ENCODE results near the gene CRYAA.

CRYAA gene

GRCh38 chr21:43191521-43191920 is 22.7 kb downstream of the CRYAA start:
- Mint-ChIP-seq H3K4me3 (no peak overlapping the region), H3K4me1 (ENCODE audit: low read depth) (peaks cover 8% of the 10 kb centered on the region), H3K27ac (no peak overlapping the region), H3K36me3 (peaks cover 8% of the 10 kb centered on the region), H3K27me3 (no peaks in the 10 kb centered on the region), H3K9me3 (ENCODE audit: low read depth) (no peaks in the 10 kb centered on the region)

- no peaks in the 10 kb centered on the region for H3K27me3 Mint-ChIP-seq
- H3K36me3 Mint-ChIP-seq = peaks cover 8% of the 10 kb centered on the region
- no peak overlapping the region for H3K27ac Mint-ChIP-seq
- no peak overlapping the region for H3K4me3 Mint-ChIP-seq
- no peaks in the 10 kb centered on the region for H3K9me3 Mint-ChIP-seq (ENCODE audit: low read depth)
- H3K4me1 Mint-ChIP-seq (ENCODE audit: low read depth) = peaks cover 8% of the 10 kb centered on the region
These were observed 23.2 kb downstream of the CRYAA start for GRCh38 chr21:43191971-43192370.

- peaks cover 12% of the 10 kb centered on the region for H3K4me1 Mint-ChIP-seq (ENCODE audit: low read depth)
- H3K27me3 Mint-ChIP-seq = no peaks in the 10 kb centered on the region
- no peak overlapping the region for H3K4me3 Mint-ChIP-seq
- H3K36me3 Mint-ChIP-seq = peaks cover 8% of the 10 kb centered on the region
- no peaks in the 10 kb centered on the region for H3K9me3 Mint-ChIP-seq (ENCODE audit: low read depth)
- no peak overlapping the region for H3K27ac Mint-ChIP-seq
These were observed 23.8 kb downstream of the CRYAA start for GRCh38 chr21:43192501-43193081.

- peaks cover 10% of the 10 kb centered on the region for H3K4me1 Mint-ChIP-seq (ENCODE audit: low read depth)
- no peaks in the 10 kb centered on the region for H3K27me3 Mint-ChIP-seq
- H3K36me3 Mint-ChIP-seq = peaks cover 8% of the 10 kb centered on the region
- H3K4me3 Mint-ChIP-seq = no peak overlapping the region
- H3K9me3 Mint-ChIP-seq (ENCODE audit: low read depth) = peaks cover 2% of the 10 kb centered on the region
- H3K27ac Mint-ChIP-seq = no peak overlapping the region
These were observed 24.4 kb downstream of the CRYAA start for GRCh38 chr21:43193088-43193650.

- Mint-ChIP-seq H3K4me3 (no peak overlapping the region), H3K4me1 (ENCODE audit: low read depth) (peaks cover 7% of the 10 kb centered on the region), H3K27me3 (no peaks in the 10 kb centered on the region), H3K36me3 (peaks cover 13% of the 10 kb centered on the region), H3K27ac (no peak overlapping the region), H3K9me3 (ENCODE audit: low read depth) (peaks cover 8% of the 10 kb centered on the region)
These were observed 25.0 kb downstream of the CRYAA start for GRCh38 chr21:43193651-43194302.

GRCh38 chr21:43194303-43195120 is 25.7 kb downstream of the CRYAA start:
- Mint-ChIP-seq H3K27me3 (no peaks in the 10 kb centered on the region), H3K4me1 (ENCODE audit: low read depth) (peaks cover 4% of the 10 kb centered on the region), H3K4me3 (no peak overlapping the region), H3K27ac (no peak overlapping the region), H3K36me3 (peaks cover 13% of the 10 kb centered on the region), H3K9me3 (ENCODE audit: low read depth) (peaks cover 8% of the 10 kb centered on the region)

GRCh38 chr21:43195121-43196021 is 26.6 kb downstream of the CRYAA start:
- H3K27me3 Mint-ChIP-seq = no peaks in the 10 kb centered on the region
- no peak overlapping the region for H3K27ac Mint-ChIP-seq
- peaks cover 13% of the 10 kb centered on the region for H3K36me3 Mint-ChIP-seq
- H3K9me3 Mint-ChIP-seq (ENCODE audit: low read depth) = peaks cover 12% of the 10 kb centered on the region
- peaks cover 4% of the 10 kb centered on the region for H3K4me1 Mint-ChIP-seq (ENCODE audit: low read depth)
- H3K4me3 Mint-ChIP-seq = no peak overlapping the region

- peaks cover 4% of the 10 kb centered on the region for H3K4me1 Mint-ChIP-seq (ENCODE audit: low read depth)
- no peak overlapping the region for H3K27ac Mint-ChIP-seq
- H3K9me3 Mint-ChIP-seq (ENCODE audit: low read depth) = peaks cover 24% of the 10 kb centered on the region
- no peaks in the 10 kb centered on the region for H3K27me3 Mint-ChIP-seq
- H3K36me3 Mint-ChIP-seq = peaks cover 11% of the 10 kb centered on the region
- H3K4me3 Mint-ChIP-seq = no peak overlapping the region
These were observed 28.0 kb downstream of the CRYAA start for GRCh38 chr21:43196826-43197225.

- H3K36me3 Mint-ChIP-seq = peaks cover 6% of the 10 kb centered on the region
- H3K9me3 Mint-ChIP-seq (ENCODE audit: low read depth) = peaks cover 26% of the 10 kb centered on the region
- no peaks in the 10 kb centered on the region for H3K27me3 Mint-ChIP-seq
- H3K4me1 Mint-ChIP-seq (ENCODE audit: low read depth) = peaks cover 4% of the 10 kb centered on the region
- no peak overlapping the region for H3K4me3 Mint-ChIP-seq
- H3K27ac Mint-ChIP-seq = no peak overlapping the region
These were observed 29.6 kb downstream of the CRYAA start for GRCh38 chr21:43198376-43198775.

GRCh38 chr21:43201491-43201890 is 32.7 kb downstream of the CRYAA start:
- Mint-ChIP-seq H3K4me1 (ENCODE audit: low read depth) (peaks cover 4% of the 10 kb centered on the region), H3K27me3 (no peaks in the 10 kb centered on the region), H3K9me3 (ENCODE audit: low read depth) (peaks cover 26% of the 10 kb centered on the region), H3K4me3 (no peak overlapping the region), H3K27ac (no peak overlapping the region), H3K36me3 (peaks cover 6% of the 10 kb centered on the region)

GRCh38 chr21:43203591-43203990 is 34.8 kb downstream of the CRYAA start:
- no peak overlapping the region for H3K27ac Mint-ChIP-seq
- no peaks in the 10 kb centered on the region for H3K4me1 Mint-ChIP-seq (ENCODE audit: low read depth)
- H3K27me3 Mint-ChIP-seq = peaks cover under 1% of the 10 kb centered on the region
- peaks cover under 1% of the 10 kb centered on the region for H3K36me3 Mint-ChIP-seq
- H3K4me3 Mint-ChIP-seq = no peak overlapping the region
- peaks cover 20% of the 10 kb centered on the region for H3K9me3 Mint-ChIP-seq (ENCODE audit: low read depth)

- no peaks in the 10 kb centered on the region for H3K36me3 Mint-ChIP-seq
- H3K4me3 Mint-ChIP-seq = no peak overlapping the region
- no peaks in the 10 kb centered on the region for H3K4me1 Mint-ChIP-seq (ENCODE audit: low read depth)
- H3K9me3 Mint-ChIP-seq (ENCODE audit: low read depth) = peaks cover 18% of the 10 kb centered on the region
- no peak overlapping the region for H3K27ac Mint-ChIP-seq
- H3K27me3 Mint-ChIP-seq = peaks cover 3% of the 10 kb centered on the region
These were observed 35.8 kb downstream of the CRYAA start for GRCh38 chr21:43204638-43205037.

- no peak overlapping the region for H3K4me3 Mint-ChIP-seq
- peaks cover 6% of the 10 kb centered on the region for H3K9me3 Mint-ChIP-seq (ENCODE audit: low read depth)
- H3K27me3 Mint-ChIP-seq = peaks cover 3% of the 10 kb centered on the region
- no peaks in the 10 kb centered on the region for H3K4me1 Mint-ChIP-seq (ENCODE audit: low read depth)
- no peaks in the 10 kb centered on the region for H3K36me3 Mint-ChIP-seq
- no peak overlapping the region for H3K27ac Mint-ChIP-seq
These were observed 37.6 kb downstream of the CRYAA start for GRCh38 chr21:43206231-43207042.

GRCh38 chr21:43207043-43207315 is 38.2 kb downstream of the CRYAA start:
- Mint-ChIP-seq H3K27me3 (peaks cover 3% of the 10 kb centered on the region), H3K9me3 (ENCODE audit: low read depth) (peaks cover under 1% of the 10 kb centered on the region), H3K36me3 (no peaks in the 10 kb centered on the region), H3K4me1 (ENCODE audit: low read depth) (no peaks in the 10 kb centered on the region), H3K4me3 (no peak overlapping the region), H3K27ac (no peak overlapping the region)

All from activated naive CD8-positive, alpha-beta T cell (primary cell).